Activated CD8-positive, alpha-beta memory T cell treated with anti-CD3 and anti-CD28 coated beads, Interleukin-2, amount 50 U/mL, for 24 hours (primary cell): Measurements from ENCODE around the gene RPS13.
"Not testable (repeated sequence)": the region's sequence is repeated elsewhere in the genome, so short reads cannot be mapped to it uniquely, and the experiment has no call there.

Source experiments
- DNase-seq: peaks from one replicate; pipeline ENCODE4 v3.0.0-alpha.2; 2020; ENCODE audit errors: extremely low read depth

RPS13 gene

DNA sequence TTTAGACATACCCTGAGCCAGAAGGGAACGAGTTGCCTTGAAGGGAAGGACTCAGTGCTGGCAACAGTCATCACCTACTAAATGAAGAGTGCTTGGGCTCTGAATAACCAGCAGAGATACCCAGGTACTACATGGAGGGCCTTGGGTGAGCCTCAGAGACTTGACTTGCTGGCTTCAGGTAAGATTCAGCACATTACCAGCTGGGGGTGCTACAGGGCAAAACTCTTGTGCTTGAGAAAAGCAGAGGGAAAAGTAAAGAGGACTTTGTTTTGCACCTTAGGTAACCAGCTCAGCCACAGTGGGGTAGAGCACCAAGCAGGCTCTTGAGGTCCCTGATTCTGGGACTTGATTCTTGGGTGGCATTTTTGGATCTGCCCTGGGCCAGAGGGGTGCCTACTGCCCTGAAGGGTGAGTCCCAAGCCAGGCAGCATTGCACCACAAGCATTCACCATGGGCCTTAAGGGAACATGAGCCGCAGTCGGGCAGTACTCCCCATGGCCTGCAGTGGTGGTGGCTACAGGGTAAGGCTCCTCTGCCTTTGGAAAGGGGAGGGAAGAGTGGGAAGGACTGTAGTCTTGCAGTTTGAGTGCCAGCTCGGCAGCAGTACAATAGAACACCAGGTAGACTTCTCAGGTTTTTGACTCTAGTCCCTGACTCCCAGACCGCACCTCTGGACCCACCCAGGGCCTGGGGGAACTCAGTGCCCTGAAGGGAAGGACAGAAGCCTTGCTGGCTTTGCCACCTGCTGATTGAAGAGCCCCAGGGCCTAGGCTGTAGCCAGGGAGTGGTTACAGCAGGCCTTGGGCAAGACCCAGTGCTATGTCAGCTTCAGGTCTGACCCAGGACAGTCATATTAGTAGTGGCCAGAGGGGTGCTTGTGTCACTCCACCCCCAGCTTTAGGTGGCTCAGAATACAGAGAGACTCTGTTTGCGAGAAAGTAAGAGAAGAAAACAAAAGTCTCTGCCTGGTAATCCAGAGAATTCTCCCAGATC, 40.5 kb downstream of the RPS13 start:
- no peak for DNase-seq

DNA sequence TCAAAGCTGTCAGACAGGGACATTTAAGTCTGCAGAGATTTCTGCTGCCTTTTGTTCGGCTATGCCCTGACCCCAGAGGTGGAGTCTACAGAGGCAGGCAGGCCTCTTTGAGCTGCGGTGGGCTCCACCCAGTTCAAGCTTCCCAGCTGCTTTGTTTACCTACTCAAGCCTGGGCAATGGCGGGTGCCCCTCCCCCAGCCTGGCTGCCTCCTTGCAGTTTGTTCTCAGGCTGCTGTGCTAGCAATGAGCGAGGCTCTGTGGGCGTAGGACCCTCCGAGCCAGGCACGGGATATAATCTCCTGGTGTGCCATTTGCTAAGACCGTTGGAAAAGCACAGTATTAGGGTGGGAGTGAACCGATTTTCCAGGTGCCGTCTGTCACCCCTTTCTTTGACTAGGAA, 43.4 kb downstream of the RPS13 start:
- not testable (repeated sequence) for DNase-seq

DNA sequence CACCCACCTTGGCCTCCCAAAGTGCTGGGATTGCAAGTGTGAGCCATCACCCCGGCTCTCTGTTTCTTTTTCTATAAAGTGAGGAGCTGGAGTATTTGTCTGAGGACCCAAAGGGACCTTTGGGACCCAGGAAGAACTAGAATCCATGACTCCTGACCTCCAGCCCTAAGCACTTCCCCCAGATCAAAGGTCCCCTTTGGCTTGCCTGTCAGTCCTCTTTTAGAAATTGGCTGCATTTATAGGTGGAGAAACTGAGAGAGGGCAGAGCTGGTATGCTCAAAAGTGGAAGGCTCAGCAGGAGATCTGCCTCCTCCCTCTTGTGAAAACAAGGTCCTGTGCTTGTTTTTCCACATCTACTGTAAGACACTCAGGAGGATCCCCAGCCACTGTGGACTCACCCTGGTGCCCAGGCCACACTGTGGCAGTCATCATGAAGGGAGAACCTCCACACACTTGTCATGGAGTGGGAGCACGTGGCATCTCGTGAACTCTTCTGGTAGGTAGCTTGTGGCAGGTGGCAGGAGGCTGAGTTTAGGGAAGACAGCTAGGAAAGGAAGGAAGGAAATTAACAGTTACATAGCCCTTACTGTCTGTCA, 50.9 kb downstream of the RPS13 start:
- DNase-seq: no peak

DNA sequence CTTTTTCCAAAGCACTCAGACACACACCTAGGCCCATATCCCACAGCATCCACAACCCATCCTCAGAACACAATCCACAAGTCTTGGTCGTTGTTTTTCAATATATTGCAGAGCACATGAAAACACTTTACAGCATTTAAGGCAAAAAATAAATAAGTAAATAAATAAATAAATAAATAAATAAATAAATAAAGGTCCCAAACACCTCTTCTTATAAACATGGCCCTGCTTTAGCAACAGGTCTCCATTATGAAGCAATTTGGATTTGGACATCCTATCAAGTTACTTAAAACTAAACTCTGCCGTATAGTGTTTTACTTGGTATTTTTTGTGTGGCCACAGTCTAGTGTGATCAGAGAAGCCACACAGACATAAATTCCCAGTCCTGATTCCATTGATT, 52.5 kb downstream of the RPS13 start:
- DNase-seq: no peak
